Gastrocnemius medialis (tissue), 4 donors: ENCODE results near the gene SLC35E1. TPM values are rescaled to one million over a fixed set of nuclear protein-coding genes. Genes with fewer than 3 reads are reported as not detected.

ENCODE experiments used
- ATAC-seq, 2 donors: fragments of 150-250 bp; one replicate each; pipeline ENCODE4 v1.9.1; 2016
- DNase-seq, 2 donors: peaks; one replicate each; pipeline ENCODE4 v3.0.0-alpha.2; 2019
- H3K27ac ChIP-seq, 4 donors: fragments of 200-600 bp; sonication (generic); 1 replicate in 1 of 4; 2 replicates in 3 of 4; pipeline ENCODE4 v1.5.1; 2016 to 2018; ENCODE audit warnings: mild to moderate bottlenecking in 2 of 4, moderate library complexity in 1 of 4
- H3K27me3 ChIP-seq, 3 donors: fragments of 200-600 bp; sonication (generic) in 2 of 3; 1 replicate in 1 of 3; 2 replicates in 2 of 3; pipeline versions ENCODE4 v1.5.1 to v1.6.0; 2016 to 2019; ENCODE audit warnings: mild to moderate bottlenecking in 1 of 3, moderate library complexity in 1 of 3
- H3K36me3 ChIP-seq, 2 donors: fragments of 200-600 bp; sonication (generic) in 1 of 2; one replicate each; pipeline ENCODE4 v1.5.1; 2017 to 2018
- H3K4me1 ChIP-seq, 2 donors: fragments of 200-600 bp; sonication (generic) in 1 of 2; one replicate each; pipeline ENCODE4 v1.5.1; 2016 to 2017; ENCODE audit warnings: mild to moderate bottlenecking in 2 of 2
- H3K4me3 ChIP-seq, 4 donors: fragments of 200-600 bp; sonication (generic) in 3 of 4; 1 replicate in 1 of 4; 2 replicates in 3 of 4; pipeline ENCODE4 v1.5.1; 2016 to 2019; ENCODE audit warnings: mild to moderate bottlenecking in 2 of 4
- H3K9me3 ChIP-seq, 3 donors: fragments of 200-600 bp; sonication (generic) in 2 of 3; 1 replicate in 1 of 3; 2 replicates in 2 of 3; pipeline ENCODE4 v1.5.1; 2016 to 2019
- POLR2A ChIP-seq, 2 donors: fragments of 450-650 bp; IDR thresholded peaks; one replicate each; pipeline ENCODE4 v1.6.1; 2017; ENCODE audit warnings: antibody characterized with exemption in 2 of 2, mild to moderate bottlenecking in 2 of 2, moderate library complexity in 2 of 2
- in situ Hi-C, 4 donors: fragments of 200-750 bp; cut with MboI; loops; one replicate each; pipeline versions ENCODE4 v1.15.0 to v1.8.0; 2017; ENCODE audit warnings: low sequenced_read_pairs in 4 of 4
- intact Hi-C: fragments of 100-400 bp; cut with DNase I; formaldehyde crosslinking; loops from one replicate; pipeline ENCODE4 v1.15.1; 2023; ENCODE audit warnings: low total_unique reads
- total RNA-seq, 4 donors: library from RNA; depleted of rRNA; stranded (reverse); fragments of >200 nt; gene quantifications; one replicate each; pipeline versions ENCODE4 v1.1.0 to v1.2.3, GENCODE V29; 2016
- TF ChIP-seq, protein P1 (sequence below), 5 experiments: fragments of 450-650 bp in 3 of 5; fragments of 200-600 bp in 2 of 5; sonication (generic) in 2 of 5; IDR thresholded peaks in 4 of 5; conservative IDR thresholded peaks in 1 of 5; 1 replicate in 4 of 5; 2 replicates in 1 of 5; pipeline ENCODE4 v1.5.1; 2016 to 2019; ENCODE audit warnings: antibody characterized with exemption in 5 of 5, mild to moderate bottlenecking in 3 of 5, moderate library complexity in 3 of 5

The SLC35E1 gene
- total RNA-seq, 4 donors from 2014 or later = 24.1 to 60.3 (median 40.1) TPM

DNA sequence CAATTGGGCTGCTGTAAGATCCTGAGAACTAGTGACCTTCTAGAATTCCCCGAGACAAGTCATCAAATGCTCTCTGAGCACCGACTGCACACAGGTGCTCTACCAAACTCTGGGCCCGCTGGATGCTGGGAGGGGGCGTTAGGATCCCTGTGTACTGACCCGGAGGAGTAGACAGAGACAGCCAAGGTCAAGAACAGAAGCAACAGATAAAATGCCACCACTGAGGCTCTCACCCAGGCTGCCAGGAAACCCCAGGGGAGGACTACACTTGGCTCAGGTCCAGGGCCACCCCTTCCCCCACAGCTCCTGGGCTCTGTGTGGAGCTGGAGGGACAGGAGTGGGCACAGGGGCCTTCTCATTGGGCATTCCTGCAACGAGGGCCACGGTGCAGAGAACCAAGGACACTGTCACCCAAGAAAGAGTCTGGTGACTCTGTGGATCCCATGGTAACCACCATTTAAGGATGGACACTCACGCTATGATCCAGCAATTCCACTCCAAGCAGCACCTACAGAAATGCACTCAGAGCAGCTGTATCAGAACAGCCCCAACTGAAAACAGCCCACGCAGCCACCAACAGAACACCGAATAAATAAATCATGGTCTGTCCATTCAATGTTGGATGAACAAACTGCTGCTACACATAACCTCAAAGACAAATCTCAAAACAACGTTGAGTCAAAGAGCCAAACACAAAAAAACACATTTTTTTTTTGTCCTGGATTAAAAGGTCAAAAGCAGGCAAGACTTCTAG is 16.8 kb upstream of the SLC35E1 start:
- no peaks in the 10 kb centered on the region for H3K27me3 ChIP-seq
- peak overlapping the region; percentile 47 to 80 (median 64) for H3K27ac ChIP-seq
- intact Hi-C loops (loop anchor here (2.0 kb wide), 1 partner anchor 16 kb away; no protein-coding TSS in a partner anchor), in situ Hi-C loops (no loop called here)
- H3K9me3 ChIP-seq = no peaks in the 10 kb centered on the region
- TF ChIP-seq, protein P1, sequence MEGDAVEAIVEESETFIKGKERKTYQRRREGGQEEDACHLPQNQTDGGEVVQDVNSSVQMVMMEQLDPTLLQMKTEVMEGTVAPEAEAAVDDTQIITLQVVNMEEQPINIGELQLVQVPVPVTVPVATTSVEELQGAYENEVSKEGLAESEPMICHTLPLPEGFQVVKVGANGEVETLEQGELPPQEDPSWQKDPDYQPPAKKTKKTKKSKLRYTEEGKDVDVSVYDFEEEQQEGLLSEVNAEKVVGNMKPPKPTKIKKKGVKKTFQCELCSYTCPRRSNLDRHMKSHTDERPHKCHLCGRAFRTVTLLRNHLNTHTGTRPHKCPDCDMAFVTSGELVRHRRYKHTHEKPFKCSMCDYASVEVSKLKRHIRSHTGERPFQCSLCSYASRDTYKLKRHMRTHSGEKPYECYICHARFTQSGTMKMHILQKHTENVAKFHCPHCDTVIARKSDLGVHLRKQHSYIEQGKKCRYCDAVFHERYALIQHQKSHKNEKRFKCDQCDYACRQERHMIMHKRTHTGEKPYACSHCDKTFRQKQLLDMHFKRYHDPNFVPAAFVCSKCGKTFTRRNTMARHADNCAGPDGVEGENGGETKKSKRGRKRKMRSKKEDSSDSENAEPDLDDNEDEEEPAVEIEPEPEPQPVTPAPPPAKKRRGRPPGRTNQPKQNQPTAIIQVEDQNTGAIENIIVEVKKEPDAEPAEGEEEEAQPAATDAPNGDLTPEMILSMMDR (IDR thresholded peaks at IDR 0.05 in 4 of 5, conservative IDR thresholded peaks at IDR 0.05 in 1 of 5) = no peak
- no peak for TF ChIP-seq POLR2A (IDR thresholded peaks at IDR 0.05)
- peak overlapping the region in 1 of 4 donors; percentile 41 for H3K4me3 ChIP-seq
- no peaks in the 10 kb centered on the region for H3K36me3 ChIP-seq
- no peak for ATAC-seq
- peaks cover 71 to 93% of the 10 kb centered on the region in 2 donors for H3K4me1 ChIP-seq
- no peak for DNase-seq

DNA sequence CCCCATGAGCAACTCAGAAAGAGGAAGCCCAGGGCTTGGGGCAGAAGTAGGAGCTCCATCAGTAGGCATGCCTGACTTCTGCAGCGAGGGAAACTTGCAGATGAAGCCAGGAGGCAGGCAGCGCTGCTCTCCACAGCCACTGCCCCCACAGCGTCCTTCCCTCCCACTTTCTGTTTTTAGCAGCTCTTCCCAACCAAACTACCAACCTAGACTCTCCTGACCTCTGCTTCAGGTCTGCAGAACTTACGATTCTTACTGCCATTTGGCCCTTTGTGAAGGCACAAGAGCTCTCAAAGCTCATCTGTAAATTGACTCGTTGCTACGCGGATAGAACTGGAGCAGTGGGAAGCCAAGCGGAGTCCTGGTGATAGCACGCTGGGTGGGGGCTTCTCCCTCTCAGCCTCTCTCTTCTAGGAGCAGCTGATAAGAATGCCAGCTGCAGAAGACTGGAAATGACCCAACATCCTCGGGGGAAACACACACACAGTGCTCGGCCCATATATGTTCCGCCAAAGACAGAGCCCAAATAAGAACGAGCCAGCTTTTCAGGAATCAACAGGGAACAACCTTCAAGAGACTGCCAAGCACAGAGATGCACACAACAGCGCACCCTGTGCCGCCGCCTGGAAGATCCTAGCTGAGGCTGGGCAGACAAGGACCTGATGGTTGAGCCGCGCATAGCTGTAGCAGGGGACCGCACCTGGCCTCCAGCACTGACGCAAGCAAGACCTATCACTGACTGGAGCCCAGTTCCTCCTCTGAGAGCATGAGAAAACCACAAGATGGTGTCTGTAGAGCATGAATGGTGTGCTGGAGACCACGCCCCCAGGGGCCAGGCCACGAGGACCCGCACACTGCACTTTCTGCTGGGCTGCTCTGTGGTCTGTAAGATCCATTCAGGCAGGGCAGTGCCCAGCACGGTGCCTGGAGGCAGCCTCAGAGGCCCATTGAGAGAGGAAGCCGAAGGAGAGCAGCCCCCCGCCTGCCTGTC is 15.9 kb upstream of the SLC35E1 start:
- ATAC-seq = peak; percentile 25 to 69
- DNase-seq = peak; percentile 43 to 47
- intact Hi-C loops (loop anchor here (2.0 kb wide), 1 partner anchor 17 kb away; no protein-coding TSS in a partner anchor), in situ Hi-C loops (no loop called here)
- peak overlapping the region in 3 of 4 donors; percentile 24 to 41 (median 26) for H3K4me3 ChIP-seq
- H3K27me3 ChIP-seq = no peaks in the 10 kb centered on the region
- peaks cover 76 to 97% of the 10 kb centered on the region in 2 donors for H3K4me1 ChIP-seq
- peak overlapping the region; percentile 47 to 80 (median 64) for H3K27ac ChIP-seq
- H3K9me3 ChIP-seq = no peaks in the 10 kb centered on the region
- no peaks in the 10 kb centered on the region for H3K36me3 ChIP-seq
- TF ChIP-seq POLR2A (IDR thresholded peaks at IDR 0.05) = no peak
- TF ChIP-seq, protein P1 (IDR thresholded peaks at IDR 0.05 in 4 of 5, conservative IDR thresholded peaks at IDR 0.05 in 1 of 5) = no peak

DNA sequence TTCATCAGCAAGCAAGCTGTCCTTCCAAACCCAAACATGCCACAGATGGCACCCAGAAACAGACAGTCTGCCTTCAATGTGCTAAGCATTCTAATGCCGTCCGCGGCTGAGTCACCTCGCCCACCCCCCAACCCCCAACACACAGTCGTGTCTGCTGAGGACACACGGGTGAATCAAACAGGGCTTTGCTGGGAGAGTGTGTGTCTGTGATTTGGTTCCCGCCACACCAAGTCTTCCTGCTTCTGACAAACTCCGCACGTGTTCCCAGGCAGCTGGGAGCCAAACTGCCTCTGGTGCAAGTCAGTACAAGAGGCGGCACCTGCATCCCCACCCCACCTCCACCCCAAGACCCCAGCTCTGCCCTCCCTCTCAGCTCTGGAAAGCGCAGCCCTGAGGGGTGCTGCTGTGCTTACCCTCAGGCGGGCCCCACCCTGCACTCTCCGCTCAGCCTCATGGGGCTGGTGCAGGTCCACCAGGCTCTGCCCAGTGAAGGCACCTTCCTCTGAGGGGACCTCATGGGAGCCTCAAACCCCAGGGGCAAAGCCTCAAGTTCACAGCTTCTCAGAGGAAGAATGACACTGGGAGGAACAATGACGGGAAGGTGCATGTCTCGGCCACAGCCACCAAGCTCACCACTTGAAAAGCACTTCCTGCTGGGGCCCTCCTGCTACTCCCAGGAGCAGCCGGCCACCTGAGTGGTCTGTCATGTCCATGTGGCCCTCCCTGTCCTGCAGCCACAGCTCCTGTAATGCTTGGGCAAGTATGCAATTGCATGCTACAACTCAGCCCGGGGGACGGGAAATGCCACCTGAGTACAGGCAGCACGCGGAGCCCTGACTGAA is 15.0 kb upstream of the SLC35E1 start:
- Histone ChIP-seq H3K4me3 (peak overlapping the region in 1 of 4 donors; percentile 41), H3K36me3 (no peaks in the 10 kb centered on the region), H3K9me3 (no peaks in the 10 kb centered on the region), H3K4me1 (peaks cover 84 to 97% of the 10 kb centered on the region in 2 donors), H3K27me3 (no peaks in the 10 kb centered on the region), H3K27ac (peak overlapping the region; percentile 47 to 94 (median 72))
- in situ Hi-C loops = no loop called here
- ATAC-seq (no peak), DNase-seq (no peak)
- intact Hi-C loops = no loop called here
- TF ChIP-seq, protein P1 (IDR thresholded peaks at IDR 0.05 in 4 of 5, conservative IDR thresholded peaks at IDR 0.05 in 1 of 5) = no peak
- TF ChIP-seq POLR2A (IDR thresholded peaks at IDR 0.05) = no peak

GRCh38 chr19:16586477-16586871 is 14.3 kb upstream of the SLC35E1 start:
- H3K36me3 ChIP-seq = no peaks in the 10 kb centered on the region
- ATAC-seq = no peak
- no peaks in the 10 kb centered on the region for H3K9me3 ChIP-seq
- peaks cover 86 to 100% of the 10 kb centered on the region in 2 donors for H3K4me1 ChIP-seq
- DNase-seq = no peak
- in situ Hi-C loops = no loop called here
- TF ChIP-seq POLR2A (IDR thresholded peaks at IDR 0.05) = no peak
- TF ChIP-seq, protein P1 (IDR thresholded peaks at IDR 0.05 in 4 of 5, conservative IDR thresholded peaks at IDR 0.05 in 1 of 5) = no peak
- peak overlapping the region; percentile 94 to 97 (median 95) for H3K27ac ChIP-seq
- H3K27me3 ChIP-seq = no peaks in the 10 kb centered on the region
- intact Hi-C loops = no loop called here
- no peak overlapping the region for H3K4me3 ChIP-seq
